Left renal cortex interstitium (tissue), 4 donors: ENCODE data around the gene FAM9A. TPM values are rescaled to one million over a fixed set of nuclear protein-coding genes. Genes with fewer than 3 reads are reported as not detected.

ENCODE experiments used
- DNase-seq, 4 donors: peaks; one replicate each; pipeline ENCODE4 v3.0.0-alpha.2; 2013; ENCODE audit warnings: low read depth in 4 of 4, low spot score in 2 of 4, missing footprints in 1 of 4
- polyA plus RNA-seq, 4 donors: library from polyadenylated mRNA; unstranded; fragments of 120-200 nt; gene quantifications; one replicate each; pipeline ENCODE4 v1.2.1, GENCODE V29; 2013; ENCODE audit not compliant: insufficient read length in 4 of 4

Gene FAM9A
- not detected for polyA plus RNA-seq

- DNase-seq, result no peak
Measured at GRCh38 chrX:8801041-8801599, at the start of gene FAM9A. Gene FAM9A, minus strand, starts transcription at chrX:8801383. Its CDS starts 1,212 bp downstream, at chrX:8800171.

DNA sequence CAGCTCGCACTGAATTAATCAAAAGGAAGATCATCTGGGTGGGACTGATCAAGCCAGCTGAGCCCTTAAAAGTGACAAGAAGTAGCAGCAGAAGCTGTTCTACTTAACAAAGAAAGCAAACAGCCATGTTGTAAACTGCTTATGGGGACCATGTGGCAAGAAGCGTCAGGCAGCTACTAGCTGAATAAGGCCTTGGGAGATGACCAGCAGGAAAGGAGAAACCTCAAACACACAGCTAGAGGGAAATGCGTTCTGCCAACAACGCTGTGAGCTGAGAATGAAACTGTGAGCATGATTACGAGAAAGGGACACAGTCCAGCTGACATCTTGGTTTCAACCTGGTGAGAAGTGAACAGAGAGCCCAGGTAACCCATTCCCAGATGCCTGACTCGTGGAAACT lies 49.3 kb upstream of the FAM9A start:
- DNase-seq, result no peak

DNA sequence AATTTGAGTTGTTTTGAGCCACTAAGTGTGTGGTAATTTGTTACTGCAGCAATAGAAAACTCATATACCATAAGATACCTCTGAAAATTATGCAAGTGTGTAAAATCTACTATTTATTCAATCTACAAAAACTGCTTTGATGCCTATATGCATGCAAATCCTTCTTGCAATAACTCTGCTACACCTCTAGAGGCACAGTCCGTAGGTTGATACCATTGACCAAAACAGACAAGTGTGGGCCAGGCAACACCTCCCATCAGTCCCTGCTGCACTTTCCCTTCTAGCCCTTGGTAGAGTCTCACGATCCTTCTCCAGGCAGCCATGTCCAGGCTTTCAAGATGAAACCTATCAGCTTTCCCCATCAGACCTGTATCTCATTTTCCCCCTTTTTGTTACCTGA lies 48.8 kb upstream of the FAM9A start:
- no peak for DNase-seq

GRCh38 chrX:8849458-8849857 lies 48.3 kb upstream of the FAM9A start:
- no peak for DNase-seq

DNA sequence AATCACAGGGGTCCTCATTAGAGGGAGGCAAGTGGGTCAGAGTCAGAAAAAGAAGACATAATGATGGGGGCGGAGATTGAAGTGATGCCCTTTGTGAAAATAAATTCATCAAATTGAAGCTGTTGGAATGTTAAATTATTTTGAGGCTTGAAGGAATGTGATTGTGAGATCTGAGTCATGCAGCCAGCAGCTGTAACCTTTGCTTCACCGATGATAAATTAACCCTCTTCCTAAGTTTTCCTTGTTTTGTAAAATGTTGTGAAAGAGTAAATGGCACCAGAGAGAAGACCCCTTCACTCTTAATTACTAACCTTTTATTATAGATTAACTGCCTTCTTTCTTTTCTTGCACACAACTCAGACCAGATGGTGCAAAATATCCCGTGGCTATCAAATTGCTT lies 47.7 kb upstream of the FAM9A start:
- no peak for DNase-seq

GRCh38 chrX:8848441-8848840 lies 47.3 kb upstream of the FAM9A start:
- DNase-seq, result no peak

GRCh38 chrX:8847360-8847759 lies 46.2 kb upstream of the FAM9A start:
- DNase-seq, result no peak

DNA sequence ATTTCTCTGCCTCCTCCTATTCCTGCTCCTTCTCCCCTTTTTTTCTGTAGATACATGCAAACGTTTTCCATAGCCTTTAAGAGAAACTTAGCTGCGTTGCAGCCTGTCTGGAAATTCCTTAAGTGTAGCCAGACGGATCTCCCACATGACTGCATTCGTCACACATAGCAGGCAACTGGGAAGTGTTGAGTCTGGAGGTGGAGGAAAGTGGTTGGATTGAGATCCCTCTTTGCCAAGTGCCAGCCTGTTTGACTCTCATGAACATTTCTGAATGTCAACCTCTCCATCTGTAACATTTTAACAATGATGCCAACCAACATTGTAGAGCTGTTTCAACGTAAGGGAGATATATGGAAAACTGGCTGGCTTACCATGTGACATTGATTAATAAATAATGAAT lies 45.1 kb upstream of the FAM9A start:
- peak in 1 of 4 donors; percentile 23 for DNase-seq

- no peak for DNase-seq
Measured at GRCh38 chrX:8845469-8845868, 44.3 kb upstream of the FAM9A start.

- DNase-seq, result no peak
Measured at GRCh38 chrX:8845060-8845459, 43.9 kb upstream of the FAM9A start.

GRCh38 chrX:8844157-8844556 lies 43.0 kb upstream of the FAM9A start:
- DNase-seq, result no peak

- no peak for DNase-seq
Measured at GRCh38 chrX:8841911-8842310, 40.7 kb upstream of the FAM9A start.

- DNase-seq, result no peak
Measured at GRCh38 chrX:8834392-8834791, 33.2 kb upstream of the FAM9A start.

DNA sequence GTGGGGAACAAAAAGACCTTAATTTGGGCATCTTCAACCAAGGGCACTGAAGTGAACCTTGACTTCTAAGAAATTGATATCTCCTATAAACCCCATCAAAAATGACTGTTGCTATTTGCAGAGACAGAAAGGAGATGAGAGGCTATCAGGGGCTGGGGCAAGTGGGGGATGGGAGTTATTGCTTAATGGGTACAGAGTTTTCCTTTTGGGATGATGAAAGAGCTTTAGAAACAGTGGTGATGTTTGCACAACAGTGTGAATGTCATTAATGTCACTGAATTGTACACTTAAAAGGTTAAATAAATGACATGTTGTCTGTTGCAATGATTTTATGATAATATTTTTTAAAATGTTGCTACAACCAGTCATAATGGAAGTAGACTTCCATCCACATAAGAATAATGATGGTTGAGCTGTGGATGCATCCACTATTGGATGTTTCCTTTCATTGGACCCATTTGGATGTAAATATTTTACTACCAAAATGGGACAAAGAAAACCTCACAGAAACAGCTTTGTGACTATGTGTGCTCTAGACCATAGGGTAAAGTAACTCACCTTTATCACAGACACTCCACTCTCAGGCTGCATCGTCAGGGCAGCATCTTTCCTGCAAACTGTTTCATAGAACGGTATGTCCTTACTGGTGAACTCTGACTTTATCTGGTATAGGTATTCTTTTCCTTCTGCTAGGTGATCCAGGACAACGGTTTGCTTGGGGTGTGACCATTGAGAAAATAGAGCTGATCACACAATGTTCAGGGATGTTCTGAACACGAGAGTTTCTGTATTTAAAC lies 31.6 kb upstream of the FAM9A start:
- DNase-seq, result no peak

GRCh38 chrX:8823698-8824097 lies 22.5 kb upstream of the FAM9A start:
- DNase-seq, result no peak

GRCh38 chrX:8822002-8822401 lies 20.8 kb upstream of the FAM9A start:
- DNase-seq, result no peak

GRCh38 chrX:8820910-8821527 lies 19.8 kb upstream of the FAM9A start:
- DNase-seq, result no peak

GRCh38 chrX:8815460-8816065 lies 14.4 kb upstream of the FAM9A start:
- DNase-seq, result peak in 3 of 4 donors; percentile 7 to 28 (median 11)

- DNase-seq, result no peak
Measured at GRCh38 chrX:8813036-8813435, 11.9 kb upstream of the FAM9A start.

DNA sequence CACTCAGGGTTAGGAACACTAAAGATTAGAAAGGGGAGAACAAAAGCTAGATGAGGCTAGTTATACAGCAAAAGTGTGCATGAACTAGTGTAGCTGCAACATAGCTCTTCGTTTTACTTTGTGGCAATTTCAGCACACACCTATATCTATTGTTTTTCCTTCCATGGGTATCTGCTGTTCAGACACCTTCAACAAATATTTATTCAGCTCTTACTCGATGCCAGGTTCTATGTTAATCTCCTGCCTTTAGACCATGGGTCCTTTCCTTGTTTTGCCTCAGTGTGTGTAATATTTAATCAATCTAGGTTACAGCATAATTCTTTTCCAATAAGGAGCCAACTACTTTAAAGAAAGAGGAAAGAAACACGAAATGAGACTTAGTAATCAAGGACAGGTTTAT lies 10.4 kb upstream of the FAM9A start:
- DNase-seq, result no peak

GRCh38 chrX:8808661-8809060 lies 7.5 kb upstream of the FAM9A start:
- no peak for DNase-seq

- no peak for DNase-seq
Measured at GRCh38 chrX:8805974-8806373, 4.8 kb upstream of the FAM9A start.
